Fibroblast of mammary gland (primary cell): ENCODE results near the gene C6orf118.

Experiments used
- DNase-seq: peaks from one replicate; pipeline ENCODE4 v3.0.0-alpha.2; 2010; ENCODE audit warnings: low read depth
- H3K4me3 ChIP-seq: 2 replicates; pipeline ENCODE4 v1.5.1; 2011; ENCODE audit warnings: low read depth, mild to moderate bottlenecking, low read length, moderate library complexity; ENCODE audit not compliant: control insufficient read depth
- TF ChIP-seq, protein P1 (sequence below): conservative IDR thresholded peaks from 2 replicates; pipeline ENCODE4 v1.5.1; 2011; ENCODE audit warnings: low read depth, low read length, inconsistent platforms; ENCODE audit not compliant: control insufficient read depth, insufficient read depth

Gene C6orf118

DNA sequence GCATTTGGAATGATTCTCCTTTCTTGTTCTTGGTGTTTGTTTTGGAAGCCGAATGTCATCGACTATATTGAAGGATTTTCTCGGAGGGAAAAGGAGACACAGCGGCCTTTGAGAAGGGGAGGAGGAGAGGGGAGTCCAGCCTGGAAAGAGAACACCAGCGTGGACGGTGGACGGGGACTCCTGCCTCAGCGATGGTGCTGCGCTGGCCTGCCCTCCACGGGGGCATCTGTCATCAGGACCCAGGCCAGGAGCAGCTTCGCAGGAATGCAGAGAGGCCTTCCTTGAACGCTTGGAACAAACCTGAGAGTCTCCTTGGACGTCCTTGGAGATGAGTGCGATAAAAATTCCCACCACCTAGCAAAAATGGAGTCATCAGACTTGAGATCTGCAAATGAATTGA is 8.3 kb upstream of the C6orf118 start:
- no peak for DNase-seq
- TF ChIP-seq, protein P1, sequence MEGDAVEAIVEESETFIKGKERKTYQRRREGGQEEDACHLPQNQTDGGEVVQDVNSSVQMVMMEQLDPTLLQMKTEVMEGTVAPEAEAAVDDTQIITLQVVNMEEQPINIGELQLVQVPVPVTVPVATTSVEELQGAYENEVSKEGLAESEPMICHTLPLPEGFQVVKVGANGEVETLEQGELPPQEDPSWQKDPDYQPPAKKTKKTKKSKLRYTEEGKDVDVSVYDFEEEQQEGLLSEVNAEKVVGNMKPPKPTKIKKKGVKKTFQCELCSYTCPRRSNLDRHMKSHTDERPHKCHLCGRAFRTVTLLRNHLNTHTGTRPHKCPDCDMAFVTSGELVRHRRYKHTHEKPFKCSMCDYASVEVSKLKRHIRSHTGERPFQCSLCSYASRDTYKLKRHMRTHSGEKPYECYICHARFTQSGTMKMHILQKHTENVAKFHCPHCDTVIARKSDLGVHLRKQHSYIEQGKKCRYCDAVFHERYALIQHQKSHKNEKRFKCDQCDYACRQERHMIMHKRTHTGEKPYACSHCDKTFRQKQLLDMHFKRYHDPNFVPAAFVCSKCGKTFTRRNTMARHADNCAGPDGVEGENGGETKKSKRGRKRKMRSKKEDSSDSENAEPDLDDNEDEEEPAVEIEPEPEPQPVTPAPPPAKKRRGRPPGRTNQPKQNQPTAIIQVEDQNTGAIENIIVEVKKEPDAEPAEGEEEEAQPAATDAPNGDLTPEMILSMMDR: no peak
- H3K4me3 ChIP-seq: no peak overlapping the region

DNA sequence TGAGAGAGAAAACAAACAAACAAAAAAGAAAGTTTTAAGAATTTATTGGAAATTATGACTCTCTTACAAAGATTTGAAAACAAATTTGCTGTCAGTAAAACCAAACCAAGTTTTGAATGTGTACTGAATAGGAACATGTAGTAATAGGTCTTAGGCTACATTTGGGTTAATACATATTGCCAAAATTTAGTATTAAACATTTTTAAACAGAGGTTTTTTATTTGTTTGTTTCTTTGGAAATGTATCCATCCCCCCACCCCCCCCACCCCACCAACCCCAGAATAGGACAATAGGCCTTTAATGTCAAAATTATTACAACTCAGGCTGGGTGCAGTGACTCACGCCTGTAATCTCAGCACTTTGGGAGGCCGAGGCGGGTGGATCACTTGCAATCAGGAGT is 2.5 kb downstream of the C6orf118 start:
- TF ChIP-seq, protein P1: no peak
- H3K4me3 ChIP-seq: no peak overlapping the region
- no peak for DNase-seq

DNA sequence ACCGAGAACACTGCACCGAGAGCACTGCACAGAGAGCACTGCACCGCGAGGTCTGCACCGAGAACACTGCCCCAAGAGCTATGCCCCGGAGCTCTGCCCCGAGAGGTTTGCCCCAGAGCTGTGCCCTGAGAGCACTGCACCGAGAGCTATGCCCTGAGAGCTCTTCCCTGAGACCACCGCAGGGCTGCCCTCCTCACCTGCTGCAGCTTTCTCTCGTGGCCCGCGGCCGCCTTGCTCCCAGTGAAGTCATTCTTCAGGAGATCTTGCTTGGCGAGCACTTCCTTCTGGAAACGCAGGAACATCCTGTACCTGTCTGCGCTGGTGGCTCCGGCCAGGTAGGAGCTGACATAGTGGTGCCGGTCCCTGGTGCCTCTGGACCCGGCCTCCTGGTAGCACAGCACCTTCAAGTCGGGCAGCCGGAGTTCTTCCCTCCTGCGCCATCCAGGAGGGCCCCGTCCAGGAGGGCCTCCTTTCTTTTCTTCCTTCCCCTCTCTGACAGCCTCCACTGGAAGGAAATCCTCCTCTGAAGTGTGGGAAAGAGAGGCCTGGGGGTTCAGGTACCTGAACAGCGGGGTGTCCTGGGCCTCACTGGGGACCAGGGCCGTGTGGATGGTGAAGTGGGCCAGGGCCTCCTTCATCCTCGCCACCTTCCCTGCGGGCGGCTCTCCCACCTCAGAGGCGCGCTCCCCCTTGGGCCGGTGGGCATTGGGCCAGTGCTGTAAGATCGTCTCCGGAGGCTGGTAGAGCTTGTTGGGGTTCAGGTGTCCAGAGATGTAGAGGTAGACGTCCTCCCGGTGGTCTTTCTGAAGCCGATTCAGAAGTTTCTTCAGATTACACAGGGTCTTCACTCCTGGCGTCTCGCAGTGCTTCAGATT is 7.8 kb downstream of the C6orf118 start:
- TF ChIP-seq, protein P1: no peak
- H3K4me3 ChIP-seq: no peak overlapping the region
- no peak for DNase-seq

DNA sequence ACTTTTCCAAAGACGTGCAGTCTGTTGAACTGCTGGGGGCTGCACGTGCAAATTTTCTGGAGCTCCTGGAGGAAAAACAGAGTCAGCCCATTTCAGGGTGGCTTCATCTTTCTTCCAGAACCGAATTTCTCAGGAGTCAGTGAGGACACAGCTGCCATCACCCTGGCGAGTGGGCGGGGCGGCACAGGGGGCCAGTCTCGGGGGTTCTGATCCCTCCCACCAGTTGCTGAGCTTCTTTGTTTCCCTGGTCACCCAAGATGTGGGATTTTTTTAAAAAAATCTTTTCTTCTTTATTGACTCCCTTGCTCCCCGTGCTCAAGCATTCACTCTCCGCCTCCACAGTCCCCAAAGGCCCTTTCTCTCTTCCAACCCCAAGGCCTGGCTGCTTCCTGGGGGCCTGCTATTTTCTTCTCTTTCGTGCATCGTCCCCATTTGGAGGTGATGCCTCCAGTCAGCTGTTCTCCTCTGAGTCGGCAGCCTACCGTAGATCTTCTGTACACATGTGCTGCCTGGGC is 8.9 kb downstream of the C6orf118 start:
- DNase-seq: no peak
- H3K4me3 ChIP-seq: no peak overlapping the region
- TF ChIP-seq, protein P1: no peak

DNA sequence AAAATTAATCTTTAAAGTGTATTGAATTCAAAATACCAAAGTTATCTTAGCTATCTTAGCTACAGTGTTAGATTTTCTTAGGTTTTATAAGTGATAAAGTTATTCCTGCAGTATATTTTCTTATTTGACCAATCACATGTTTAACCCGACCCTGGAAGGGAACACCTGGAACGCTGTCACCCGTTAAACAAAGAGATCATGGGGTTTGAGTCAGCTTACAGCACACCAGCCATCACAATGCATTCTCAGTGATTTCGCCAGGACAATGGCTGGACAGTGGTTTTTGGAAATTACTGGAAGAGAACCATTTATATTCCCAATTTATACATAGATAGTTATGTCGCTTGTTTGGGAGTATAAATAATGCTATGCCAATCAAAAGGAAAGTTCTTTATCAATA is 10.5 kb downstream of the C6orf118 start:
- TF ChIP-seq, protein P1: no peak
- no peak overlapping the region for H3K4me3 ChIP-seq
- DNase-seq: no peak

DNA sequence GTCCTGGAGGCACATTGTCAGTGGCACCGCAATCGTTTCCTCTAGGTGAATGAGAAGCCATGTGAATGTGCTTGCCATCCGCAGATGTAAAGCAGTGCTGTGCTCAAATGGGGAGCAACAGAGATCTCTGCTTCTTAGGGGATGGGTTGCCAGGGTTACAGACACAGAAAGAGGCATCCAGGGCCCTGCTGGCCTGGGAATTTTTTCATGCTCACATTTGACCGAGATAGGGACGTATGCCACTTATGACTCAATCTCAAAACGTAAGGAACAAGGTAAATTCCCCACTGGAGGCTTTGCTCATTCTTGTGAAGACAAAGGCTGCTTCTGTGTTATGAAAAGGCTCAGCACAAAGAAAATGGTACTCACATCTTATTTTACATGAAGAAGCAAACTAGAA is 11.0 kb downstream of the C6orf118 start:
- TF ChIP-seq, protein P1: no peak
- no peak overlapping the region for H3K4me3 ChIP-seq
- no peak for DNase-seq
